Measurements from ENCODE around the gene HLA-B.

- no peak for TF ChIP-seq CTCF (IDR thresholded peaks at IDR 0.05; ENCODE audit: low read depth, low read length)
- no peak for TF ChIP-seq EZH2phosphoT487 (IDR thresholded peaks at IDR 0.05; ENCODE audit: low read depth)
Measured at GRCh38 chr6:31353384-31353945, 3.5 kb downstream of the HLA-B start.

Measured in OCI-LY3 (cell line).